Stomach (tissue), 9 donors: ENCODE measurements around the gene ANKLE1. TPM values are rescaled to one million over a fixed set of nuclear protein-coding genes. Genes with fewer than 3 reads are reported as not detected.

ENCODE experiments used
- DNase-seq, 2 donors: peaks; one replicate each; pipeline versions ENCODE4 v3.0.0 to v3.0.0-alpha.2; 2013 to 2019
- H3K27ac ChIP-seq, 5 donors: fragments of 200-600 bp in 4 of 5; sonication (generic) in 4 of 5; one replicate each; pipeline ENCODE4 v1.5.1; 2013 to 2019; ENCODE audit warnings: mild to moderate bottlenecking in 1 of 5, moderate library complexity in 1 of 5
- H3K27me3 ChIP-seq, 3 donors: fragments of 200-600 bp; sonication (generic); one replicate each; pipeline ENCODE4 v1.5.1; 2017 to 2019; ENCODE audit warnings: mixed run types in 1 of 3
- H3K36me3 ChIP-seq, 4 donors: fragments of 200-600 bp; sonication (generic); 1 replicate in 3 of 4; 2 replicates in 1 of 4; pipeline ENCODE4 v1.5.1; 2016 to 2019
- H3K4me1 ChIP-seq, 4 donors: fragments of 200-600 bp; sonication (generic); one replicate each; pipeline ENCODE4 v1.5.1; 2016 to 2019
- H3K4me3 ChIP-seq, 4 donors: fragments of 200-600 bp; sonication (generic) in 3 of 4; one replicate each; pipeline ENCODE4 v1.5.1; 2016 to 2019; ENCODE audit warnings: mild to moderate bottlenecking in 1 of 4
- H3K9me3 ChIP-seq, 4 donors: fragments of 200-600 bp; sonication (generic); one replicate each; pipeline ENCODE4 v1.5.1; 2016 to 2019
- CTCF ChIP-seq, 7 experiments: fragments of 450-650 bp in 4 of 7; fragments of 200-600 bp in 3 of 7; sonication (generic) in 3 of 7; IDR thresholded peaks; one replicate each; pipeline ENCODE4 v1.5.1; 2016 to 2019; ENCODE audit warnings: antibody characterized with exemption in 7 of 7, control low read depth in 2 of 7, mild to moderate bottlenecking in 1 of 7
- EP300 ChIP-seq: sonication (generic); formaldehyde crosslinking; IDR thresholded peaks from one replicate; pipeline ENCODE4 v1.6.1; 2017; ENCODE audit warnings: antibody characterized with exemption
- POLR2A ChIP-seq, 4 donors: fragments of 450-650 bp; IDR thresholded peaks; one replicate each; pipeline ENCODE4 v1.6.1; 2016; ENCODE audit warnings: antibody characterized with exemption in 4 of 4, control low read depth in 2 of 4, mild to moderate bottlenecking in 1 of 4, moderate library complexity in 1 of 4
- POLR2AphosphoS5 ChIP-seq, 3 donors: sonication (generic); formaldehyde crosslinking; IDR thresholded peaks; one replicate each; pipeline ENCODE4 v1.6.1; 2016; ENCODE audit warnings: antibody characterized with exemption in 3 of 3
- WGBS, 5 donors: extraction: QIAGEN DNeasy Blood & Tissue Kit in 3 of 5; methylation state at CpG; one replicate each; pipeline versions ENCODE4 v1.1.5 to v1.1.7; 2013 to 2018; 5-methylcytosine and 5-hydroxymethylcytosine counted together
- intact Hi-C: fragments of 100-400 bp; cut with DNase I; formaldehyde crosslinking; loops from one replicate; pipeline ENCODE4 v1.15.1; 2023; ENCODE audit warnings: low total_unique reads
- polyA plus RNA-seq, 3 donors: library from polyadenylated mRNA; stranded (reverse); fragments of 200-250 nt; gene quantifications; one replicate each; pipeline ENCODE4 v1.2.3, GENCODE V29; 2013
- total RNA-seq, 5 donors: library from RNA; depleted of rRNA; stranded (reverse); fragments of >200 nt; gene quantifications; one replicate each; pipeline versions ENCODE4 v1.1.0 to v1.2.3, GENCODE V29; 2014 to 2016
- donor health status: healthy with polysubstance abuse.
- donor health status: Bipolar disorder and iron deficiency.
- donor health status: healthy.

ANKLE1 gene
- total and polyA plus RNA-seq, 8 donors: 0.18 to 0.63 TPM; not detected in 6

- intact Hi-C loops: no loop called here
- no peak for TF ChIP-seq POLR2A (IDR thresholded peaks at IDR 0.05)
- TF ChIP-seq CTCF (IDR thresholded peaks at IDR 0.05): peak in 3 of 7 experiments; percentile 31 to 63 (median 36)
- peak in 2 of 3 donors; percentile 8 to 17 for TF ChIP-seq POLR2AphosphoS5 (IDR thresholded peaks at IDR 0.05)
- TF ChIP-seq EP300: no peak
- peaks cover 17 to 56% (median 54%) of the 10 kb centered on the region in 4 donors for H3K36me3 ChIP-seq
- H3K4me1 ChIP-seq: peaks cover 38 to 65% (median 59%) of the 10 kb centered on the region in 4 donors
- H3K27ac ChIP-seq: peak overlapping the region; percentile 75 to 86 (median 85)
- no peaks in the 10 kb centered on the region for H3K9me3 ChIP-seq
- H3K4me3 ChIP-seq: peak overlapping the region; percentile 44 to 73 (median 53)
- WGBS, 5 donors: 3 to 10% (median 5%) methylated on average over 4 to 80 of the region's 80 CpGs
- no peaks in the 10 kb centered on the region for H3K27me3 ChIP-seq
- DNase-seq: peak; percentile 77 to 92
These were observed 46.3 kb upstream of the ANKLE1 start for GRCh38 chr19:17235300-17235970.

- Histone ChIP-seq H3K27me3 (no peaks in the 10 kb centered on the region), H3K4me1 (peaks cover 45 to 73% (median 67%) of the 10 kb centered on the region in 4 donors), H3K36me3 (peaks cover 17 to 54% (median 50%) of the 10 kb centered on the region in 4 donors), H3K4me3 (peak overlapping the region; percentile 44 to 73 (median 53)), H3K9me3 (no peaks in the 10 kb centered on the region), H3K27ac (peak overlapping the region; percentile 75 to 86 (median 85))
- intact Hi-C loops: no loop called here
- DNase-seq: peak in 1 of 2 donors; percentile 74
- no peak for TF ChIP-seq POLR2A (IDR thresholded peaks at IDR 0.05)
- no peak for TF ChIP-seq EP300
- no peak for TF ChIP-seq POLR2AphosphoS5 (IDR thresholded peaks at IDR 0.05)
- TF ChIP-seq CTCF (IDR thresholded peaks at IDR 0.05): no peak
- WGBS, 5 donors: 5 to 24% (median 10%) methylated on average over 6 to 25 of the region's 27 CpGs
These were observed 45.5 kb upstream of the ANKLE1 start for GRCh38 chr19:17235971-17236777.

- WGBS, 5 donors: 66 to 79% (median 69%) methylated on average over 16 to 18 of the region's 18 CpGs
- Histone ChIP-seq H3K9me3 (no peaks in the 10 kb centered on the region), H3K4me3 (peak overlapping the region in 2 of 4 donors; percentile 44 to 73), H3K36me3 (peaks cover 13 to 46% (median 42%) of the 10 kb centered on the region in 4 donors), H3K27me3 (no peaks in the 10 kb centered on the region), H3K4me1 (peaks cover 51 to 81% (median 74%) of the 10 kb centered on the region in 4 donors), H3K27ac (peak overlapping the region; percentile 55 to 86 (median 83))
- intact Hi-C loops: no loop called here
- peak in 1 of 2 donors; percentile 50 for DNase-seq
- TF ChIP-seq EP300 (no peak), CTCF (IDR thresholded peaks at IDR 0.05) (no peak), POLR2A (IDR thresholded peaks at IDR 0.05) (no peak), POLR2AphosphoS5 (IDR thresholded peaks at IDR 0.05) (no peak)
These were observed 44.7 kb upstream of the ANKLE1 start for GRCh38 chr19:17236811-17237543.
